Mucosa of rectum (tissue), 2 donors: ENCODE measurements around the gene RABAC1.

Source experiments
- H3K27ac ChIP-seq, 2 donors: one replicate each; pipeline ENCODE4 v1.7.0; 2013; ENCODE audit warnings: inconsistent platforms in 2 of 2, low read depth in 2 of 2, low read length in 2 of 2
- H3K27me3 ChIP-seq, 2 donors: one replicate each; pipeline ENCODE4 v1.7.0; 2013; ENCODE audit warnings: low read length in 2 of 2; ENCODE audit not compliant: control insufficient read depth in 2 of 2, insufficient read depth in 2 of 2
- H3K36me3 ChIP-seq, 2 donors: one replicate each; pipeline ENCODE4 v1.7.0; 2013; ENCODE audit warnings: low read length in 2 of 2; ENCODE audit not compliant: control insufficient read depth in 2 of 2, insufficient read depth in 2 of 2
- H3K4me1 ChIP-seq, 2 donors: one replicate each; pipeline ENCODE4 v1.7.0; 2013; ENCODE audit warnings: low read length in 2 of 2, mild to moderate bottlenecking in 1 of 2; ENCODE audit not compliant: control insufficient read depth in 2 of 2, insufficient read depth in 2 of 2
- H3K4me3 ChIP-seq, 2 donors: one replicate each; pipeline ENCODE4 v1.7.0; 2013; ENCODE audit warnings: low read length in 2 of 2
- H3K9ac ChIP-seq, 2 donors: one replicate each; pipeline ENCODE4 v1.7.0; 2013; ENCODE audit warnings: low read length in 2 of 2, low read depth in 1 of 2, mild to moderate bottlenecking in 1 of 2
- H3K9me3 ChIP-seq, 2 donors: one replicate each; pipeline ENCODE4 v1.7.0; 2013; ENCODE audit warnings: low read length in 2 of 2; ENCODE audit not compliant: control insufficient read depth in 2 of 2
- donor health status: healthy.
- donor health status: Normal muscosa, but diverticular disease.

The RABAC1 gene

DNA sequence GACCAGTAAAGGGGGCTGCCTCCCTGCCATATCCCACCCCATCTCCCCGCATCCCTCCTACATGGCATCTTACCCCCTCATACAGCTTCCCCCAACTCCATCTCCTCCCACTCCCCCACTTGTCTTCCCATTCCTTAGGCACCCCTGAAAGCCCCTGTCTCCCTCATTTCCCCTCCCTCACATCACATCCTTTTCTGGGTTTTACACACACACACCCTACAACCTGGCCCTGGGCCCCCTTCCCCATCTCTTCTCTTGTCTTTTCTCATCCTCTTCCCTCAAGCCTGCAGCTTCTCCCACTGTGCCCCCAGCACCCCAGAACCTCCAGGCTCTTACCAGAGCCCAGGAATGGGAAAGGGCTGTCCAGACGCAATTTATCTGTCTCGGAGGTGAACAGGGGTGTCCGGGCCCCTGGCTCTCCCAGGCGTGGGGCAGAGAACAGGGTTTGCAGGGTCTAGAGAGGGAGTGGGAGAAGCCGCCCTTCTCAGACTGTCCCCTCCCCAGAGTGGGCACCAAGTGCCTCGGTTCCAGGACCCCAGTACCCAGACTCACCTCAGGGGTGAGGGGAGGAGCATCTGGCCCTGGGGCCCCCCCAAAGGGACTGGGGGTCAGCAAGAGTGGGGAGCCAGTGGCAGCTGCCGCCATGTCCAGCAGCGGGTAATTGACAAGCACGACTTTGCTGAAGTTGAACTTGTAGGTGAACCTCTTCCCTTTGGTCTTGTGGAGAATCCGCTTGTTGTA lies 50.2 kb downstream of the RABAC1 start:
- H3K27ac ChIP-seq = no peak overlapping the region
- peaks cover 18 to 22% of the 10 kb centered on the region in 2 donors for H3K4me1 ChIP-seq
- H3K4me3 ChIP-seq = no peak overlapping the region
- no peak overlapping the region for H3K9ac ChIP-seq
- peaks cover 19 to 22% of the 10 kb centered on the region in 2 donors for H3K27me3 ChIP-seq
- H3K9me3 ChIP-seq = no peaks in the 10 kb centered on the region
- H3K36me3 ChIP-seq = peaks cover 23 to 26% of the 10 kb centered on the region in 2 donors

DNA sequence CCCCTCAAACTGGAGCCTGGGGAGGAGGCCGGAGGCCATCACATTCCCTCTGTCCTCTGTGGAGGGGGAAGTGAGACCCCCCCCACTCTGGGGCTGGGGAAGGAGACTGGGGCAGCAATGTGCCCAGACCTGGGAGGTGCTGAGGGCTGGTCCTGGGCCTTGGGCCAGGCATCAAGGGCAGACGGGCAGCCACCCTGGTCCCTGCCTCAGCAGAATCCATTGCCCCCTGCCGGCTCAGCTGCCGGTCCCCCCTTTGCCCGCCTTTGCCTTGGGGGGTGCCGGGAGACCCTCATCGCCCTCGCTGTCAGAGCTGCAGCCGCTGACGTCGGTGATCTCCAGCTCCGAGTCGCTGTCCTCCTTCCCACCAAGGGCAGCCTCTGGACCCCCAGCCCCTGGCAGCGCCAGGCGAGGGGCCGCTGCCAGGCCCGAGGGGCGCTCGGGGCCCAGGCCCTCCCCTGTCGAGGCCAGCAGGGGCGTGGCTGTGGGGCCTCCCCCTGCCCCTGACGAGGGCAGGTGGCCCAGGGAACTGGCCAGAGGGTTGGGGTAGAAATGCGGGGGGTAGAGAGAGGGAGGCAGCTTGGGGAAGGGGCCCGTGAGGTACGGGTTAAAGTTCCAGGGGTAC lies 51.0 kb downstream of the RABAC1 start:
- Histone ChIP-seq H3K4me1 (peaks cover 26 to 30% of the 10 kb centered on the region in 2 donors), H3K36me3 (peaks cover 29 to 30% of the 10 kb centered on the region in 2 donors), H3K27me3 (peaks cover 14 to 15% of the 10 kb centered on the region in 2 donors), H3K9me3 (no peaks in the 10 kb centered on the region), H3K9ac (no peak overlapping the region), H3K4me3 (no peak overlapping the region), H3K27ac (no peak overlapping the region)

DNA sequence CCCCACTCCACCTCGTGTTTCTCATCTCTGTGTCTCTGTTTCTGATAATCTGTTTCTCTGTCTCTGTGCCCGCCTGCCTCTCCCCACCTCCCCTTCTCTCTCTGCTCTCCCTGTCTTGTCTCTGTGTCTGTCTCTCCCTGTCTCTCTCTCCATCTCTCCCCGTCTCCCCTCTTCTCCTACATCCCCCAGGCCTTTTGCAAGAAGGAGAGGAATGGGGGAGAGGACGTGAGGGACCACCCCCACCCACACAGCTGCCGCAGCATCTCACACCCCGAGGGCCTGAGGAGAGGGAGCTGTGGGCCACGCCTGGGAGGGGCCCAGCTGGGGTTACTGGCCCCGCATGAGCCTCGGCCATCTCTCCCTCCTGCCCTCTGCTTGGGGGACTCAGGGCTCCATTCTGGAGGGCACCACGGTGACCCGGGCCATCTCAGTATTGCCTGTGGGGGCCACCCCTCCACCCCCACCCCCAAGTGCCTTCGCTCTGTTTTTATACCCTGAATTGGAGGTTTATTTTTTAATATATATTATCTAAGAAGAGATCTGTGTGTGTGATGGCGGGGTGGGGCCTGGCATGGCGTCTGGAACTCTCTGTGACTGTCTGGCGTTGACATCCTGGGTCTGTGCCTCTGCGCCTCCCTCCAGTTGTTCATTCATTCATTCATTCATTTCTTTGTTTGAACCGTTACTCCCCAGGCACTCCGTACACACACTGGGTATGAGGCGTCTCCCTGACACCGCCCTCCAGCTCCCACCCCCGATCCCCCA lies 52.0 kb downstream of the RABAC1 start:
- H3K9ac ChIP-seq = no peak overlapping the region
- H3K4me1 ChIP-seq = peaks cover 26 to 32% of the 10 kb centered on the region in 2 donors
- H3K27me3 ChIP-seq = peaks cover 7 to 11% of the 10 kb centered on the region in 2 donors
- no peak overlapping the region for H3K4me3 ChIP-seq
- no peaks in the 10 kb centered on the region for H3K9me3 ChIP-seq
- H3K27ac ChIP-seq = no peak overlapping the region
- peaks cover 38 to 40% of the 10 kb centered on the region in 2 donors for H3K36me3 ChIP-seq
